Measurements from ENCODE around the gene KIR2DL4.
"Not testable (repeated sequence)": the region's sequence is repeated elsewhere in the genome, so short reads cannot be mapped to it uniquely, and the experiment has no call there.

Gene KIR2DL4

DNA sequence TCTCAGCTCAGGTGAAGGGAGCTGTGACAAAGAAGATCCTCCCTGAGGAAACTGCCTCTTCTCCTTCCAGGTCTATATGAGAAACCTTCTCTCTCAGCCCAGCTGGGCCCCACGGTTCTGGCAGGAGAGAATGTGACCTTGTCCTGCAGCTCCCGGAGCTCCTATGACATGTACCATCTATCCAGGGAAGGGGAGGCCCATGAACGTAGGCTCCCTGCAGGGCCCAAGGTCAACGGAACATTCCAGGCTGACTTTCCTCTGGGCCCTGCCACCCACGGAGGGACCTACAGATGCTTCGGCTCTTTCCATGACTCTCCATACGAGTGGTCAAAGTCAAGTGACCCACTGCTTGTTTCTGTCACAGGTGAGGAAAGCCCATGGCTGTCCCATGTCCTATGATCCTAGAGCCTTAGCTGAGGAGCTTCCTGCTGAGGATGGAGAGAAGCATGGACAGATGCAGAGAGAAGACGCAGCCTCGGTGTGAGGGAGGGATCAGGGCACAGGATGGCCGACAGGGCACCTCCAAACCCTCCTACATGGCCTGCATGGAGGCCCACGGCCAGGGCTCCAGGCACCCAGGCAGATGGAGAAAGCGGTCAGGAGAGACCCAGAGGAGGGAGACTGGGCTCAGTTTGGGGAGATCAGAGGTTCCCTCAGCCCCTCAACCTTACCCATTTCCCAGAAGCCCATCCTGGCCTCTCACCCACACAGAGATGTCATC, 28.2 kb upstream of the KIR2DL4 start:
- not testable (repeated sequence) for H3K27ac ChIP-seq (ENCODE audit: low read depth, low read length); H3K36me3 ChIP-seq (ENCODE audit: control insufficient read depth in 5 of 5, insufficient read depth in 5 of 5, low read length in 5 of 5); H3K9me3 ChIP-seq (ENCODE audit: control insufficient read depth in 5 of 5, low read length in 5 of 5); H3K4me3 ChIP-seq (ENCODE audit: low read depth in 1 of 5, low read length in 5 of 5); H3K27me3 ChIP-seq (ENCODE audit: control insufficient read depth in 5 of 5, insufficient read depth in 4 of 5, low read length in 5 of 5); H3K4me1 ChIP-seq (ENCODE audit: control insufficient read depth in 5 of 5, insufficient read depth in 5 of 5, low read length in 5 of 5); H3K9ac ChIP-seq (ENCODE audit: low read length in 5 of 5)

DNA sequence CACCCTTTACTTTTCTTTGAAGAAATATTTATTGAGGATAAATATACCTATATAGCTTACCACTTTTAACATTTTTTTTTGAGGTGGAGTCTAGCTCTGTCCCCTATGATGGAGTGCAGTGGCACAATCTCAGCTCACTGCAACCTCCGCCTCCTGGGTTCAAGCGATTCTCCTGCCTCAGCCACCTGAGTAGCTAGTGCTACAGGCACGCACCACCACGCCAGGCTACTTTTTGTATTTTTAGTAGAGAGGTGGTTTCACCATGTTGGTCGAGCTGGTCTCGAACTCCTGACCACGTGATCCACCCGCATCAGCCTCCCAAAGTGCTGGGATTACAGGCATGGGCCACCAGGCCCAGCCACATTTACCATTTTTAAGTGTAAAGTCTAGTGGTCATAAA, 27.6 kb upstream of the KIR2DL4 start:
- not testable (repeated sequence) for H3K27ac ChIP-seq (ENCODE audit: low read depth, low read length); H3K9me3 ChIP-seq (ENCODE audit: control insufficient read depth in 5 of 5, low read length in 5 of 5)

DNA sequence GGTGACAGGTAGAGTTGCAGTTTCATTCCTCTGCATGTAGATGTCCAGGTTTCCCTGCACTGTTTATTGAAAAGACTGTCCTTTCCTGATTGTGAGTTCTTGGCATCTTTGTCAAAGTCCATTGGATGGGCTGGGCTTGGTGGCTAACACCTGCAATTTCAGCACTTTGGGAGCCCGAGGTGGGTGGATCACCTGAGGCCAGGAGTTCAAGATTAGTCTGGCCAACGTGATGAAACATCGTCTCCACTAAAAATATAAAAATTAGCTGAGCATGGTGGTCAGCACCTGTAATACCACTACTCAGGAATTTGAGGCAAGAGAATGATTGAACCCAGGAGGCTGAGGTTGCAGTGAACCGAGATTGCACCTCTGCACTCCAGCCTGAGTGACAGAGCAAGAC, 25.6 kb upstream of the KIR2DL4 start:
- not testable (repeated sequence) for H3K9ac ChIP-seq (ENCODE audit: low read length in 5 of 5); H3K27ac ChIP-seq (ENCODE audit: low read depth, low read length)

More for the DNA sequence above, 27.6 kb upstream of the KIR2DL4 start:
- not testable (repeated sequence) for H3K27me3 ChIP-seq (ENCODE audit: control insufficient read depth in 5 of 5, insufficient read depth in 4 of 5, low read length in 5 of 5); H3K9ac ChIP-seq (ENCODE audit: low read length in 5 of 5); H3K4me1 ChIP-seq (ENCODE audit: control insufficient read depth in 5 of 5, insufficient read depth in 5 of 5, low read length in 5 of 5); H3K4me3 ChIP-seq (ENCODE audit: low read depth in 1 of 5, low read length in 5 of 5); H3K36me3 ChIP-seq (ENCODE audit: control insufficient read depth in 5 of 5, insufficient read depth in 5 of 5, low read length in 5 of 5)

DNA sequence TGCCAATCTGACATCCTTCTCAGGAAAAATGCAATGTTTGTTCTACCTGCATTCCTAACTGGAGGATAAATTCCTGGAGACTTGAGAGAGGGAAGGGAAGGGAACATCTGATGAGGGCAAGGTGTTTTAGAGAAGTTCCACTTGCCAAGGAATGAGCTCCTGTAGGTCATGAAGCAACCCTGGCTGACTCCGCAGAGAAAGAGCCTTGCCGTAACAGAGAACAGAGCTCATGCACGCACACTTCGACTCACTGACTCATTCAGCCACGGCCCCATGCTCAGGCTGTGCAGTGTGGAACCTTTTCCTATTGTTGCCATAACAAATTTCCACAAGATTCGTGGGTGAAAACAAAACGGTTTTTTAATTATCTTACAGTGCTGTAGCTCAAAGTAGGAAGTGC, 24.5 kb upstream of the KIR2DL4 start:
- H3K36me3 ChIP-seq (ENCODE audit: control insufficient read depth in 5 of 5, insufficient read depth in 5 of 5, low read length in 5 of 5); H3K9ac ChIP-seq (ENCODE audit: low read length in 5 of 5); H3K9me3 ChIP-seq (ENCODE audit: control insufficient read depth in 5 of 5, low read length in 5 of 5); H3K27ac ChIP-seq (ENCODE audit: low read depth, low read length); H3K4me3 ChIP-seq (ENCODE audit: low read depth in 1 of 5, low read length in 5 of 5); H3K27me3 ChIP-seq (ENCODE audit: control insufficient read depth in 5 of 5, insufficient read depth in 4 of 5, low read length in 5 of 5); H3K4me1 ChIP-seq (ENCODE audit: control insufficient read depth in 5 of 5, insufficient read depth in 5 of 5, low read length in 5 of 5): not testable (repeated sequence)

More for the DNA sequence above, 25.6 kb upstream of the KIR2DL4 start:
- not testable (repeated sequence) for H3K4me1 ChIP-seq (ENCODE audit: control insufficient read depth in 5 of 5, insufficient read depth in 5 of 5, low read length in 5 of 5); H3K27me3 ChIP-seq (ENCODE audit: control insufficient read depth in 5 of 5, insufficient read depth in 4 of 5, low read length in 5 of 5); H3K4me3 ChIP-seq (ENCODE audit: low read depth in 1 of 5, low read length in 5 of 5); H3K36me3 ChIP-seq (ENCODE audit: control insufficient read depth in 5 of 5, insufficient read depth in 5 of 5, low read length in 5 of 5); H3K9me3 ChIP-seq (ENCODE audit: control insufficient read depth in 5 of 5, low read length in 5 of 5)

DNA sequence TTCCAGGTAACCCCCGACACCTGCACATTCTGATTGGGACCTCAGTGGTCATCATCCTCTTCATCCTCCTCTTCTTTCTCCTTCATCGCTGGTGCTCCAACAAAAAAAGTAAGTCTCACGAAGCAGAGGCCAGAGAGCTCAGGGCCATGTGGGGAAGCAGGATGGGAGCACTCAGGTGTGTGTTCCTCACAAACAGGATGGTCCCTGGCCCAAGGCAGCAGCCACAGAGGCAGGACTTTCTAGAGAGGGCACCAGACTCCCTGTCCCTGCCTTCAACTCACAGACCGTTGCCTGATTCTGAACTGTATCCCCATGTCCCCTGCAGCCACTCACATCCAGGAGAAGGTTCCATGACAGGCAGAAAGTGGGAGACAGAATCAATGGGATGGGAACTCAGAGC, 20.5 kb upstream of the KIR2DL4 start:
- H3K4me3 ChIP-seq (ENCODE audit: low read depth in 1 of 5, low read length in 5 of 5); H3K27me3 ChIP-seq (ENCODE audit: control insufficient read depth in 5 of 5, insufficient read depth in 4 of 5, low read length in 5 of 5); H3K27ac ChIP-seq (ENCODE audit: low read depth, low read length); H3K4me1 ChIP-seq (ENCODE audit: control insufficient read depth in 5 of 5, insufficient read depth in 5 of 5, low read length in 5 of 5); H3K9ac ChIP-seq (ENCODE audit: low read length in 5 of 5); H3K36me3 ChIP-seq (ENCODE audit: control insufficient read depth in 5 of 5, insufficient read depth in 5 of 5, low read length in 5 of 5); H3K9me3 ChIP-seq (ENCODE audit: control insufficient read depth in 5 of 5, low read length in 5 of 5): not testable (repeated sequence)

- not testable (repeated sequence) for H3K4me1 ChIP-seq (ENCODE audit: control insufficient read depth in 5 of 5, insufficient read depth in 5 of 5, low read length in 5 of 5)
Measured at GRCh38 chr19:54786091-54786723, 17.2 kb upstream of the KIR2DL4 start.

GRCh38 chr19:54788154-54788553, 15.3 kb upstream of the KIR2DL4 start:
- H3K9ac ChIP-seq (ENCODE audit: low read length in 5 of 5); H3K27ac ChIP-seq (ENCODE audit: low read depth, low read length); H3K4me3 ChIP-seq (ENCODE audit: low read depth in 1 of 5, low read length in 5 of 5); H3K9me3 ChIP-seq (ENCODE audit: control insufficient read depth in 5 of 5, low read length in 5 of 5); H3K4me1 ChIP-seq (ENCODE audit: control insufficient read depth in 5 of 5, insufficient read depth in 5 of 5, low read length in 5 of 5); H3K36me3 ChIP-seq (ENCODE audit: control insufficient read depth in 5 of 5, insufficient read depth in 5 of 5, low read length in 5 of 5); H3K27me3 ChIP-seq (ENCODE audit: control insufficient read depth in 5 of 5, insufficient read depth in 4 of 5, low read length in 5 of 5): not testable (repeated sequence)

More at GRCh38 chr19:54786091-54786723, 17.2 kb upstream of the KIR2DL4 start:
- not testable (repeated sequence) for H3K9ac ChIP-seq (ENCODE audit: low read length in 5 of 5); H3K36me3 ChIP-seq (ENCODE audit: control insufficient read depth in 5 of 5, insufficient read depth in 5 of 5, low read length in 5 of 5); H3K27ac ChIP-seq (ENCODE audit: low read depth, low read length); H3K4me3 ChIP-seq (ENCODE audit: low read depth in 1 of 5, low read length in 5 of 5); H3K9me3 ChIP-seq (ENCODE audit: control insufficient read depth in 5 of 5, low read length in 5 of 5); H3K27me3 ChIP-seq (ENCODE audit: control insufficient read depth in 5 of 5, insufficient read depth in 4 of 5, low read length in 5 of 5)

GRCh38 chr19:54790711-54791110, 12.7 kb upstream of the KIR2DL4 start:
- H3K9me3 ChIP-seq (ENCODE audit: control insufficient read depth in 5 of 5, low read length in 5 of 5), result no peaks in the 10 kb centered on the region
- no peaks in the 10 kb centered on the region for H3K36me3 ChIP-seq (ENCODE audit: control insufficient read depth in 5 of 5, insufficient read depth in 5 of 5, low read length in 5 of 5)
- H3K9ac ChIP-seq (ENCODE audit: low read length in 5 of 5), result no peak overlapping the region
- H3K27me3 ChIP-seq (ENCODE audit: control insufficient read depth in 5 of 5, insufficient read depth in 4 of 5, low read length in 5 of 5), result peaks cover 0 to 2% (median 0%) of the 10 kb centered on the region in 5 donors
- H3K27ac ChIP-seq (ENCODE audit: low read depth, low read length), result no peak overlapping the region
- H3K4me1 ChIP-seq (ENCODE audit: control insufficient read depth in 5 of 5, insufficient read depth in 5 of 5, low read length in 5 of 5), result peaks cover 0 to 6% (median 0%) of the 10 kb centered on the region in 5 donors
- H3K4me3 ChIP-seq (ENCODE audit: low read depth in 1 of 5, low read length in 5 of 5), result no peak overlapping the region

DNA sequence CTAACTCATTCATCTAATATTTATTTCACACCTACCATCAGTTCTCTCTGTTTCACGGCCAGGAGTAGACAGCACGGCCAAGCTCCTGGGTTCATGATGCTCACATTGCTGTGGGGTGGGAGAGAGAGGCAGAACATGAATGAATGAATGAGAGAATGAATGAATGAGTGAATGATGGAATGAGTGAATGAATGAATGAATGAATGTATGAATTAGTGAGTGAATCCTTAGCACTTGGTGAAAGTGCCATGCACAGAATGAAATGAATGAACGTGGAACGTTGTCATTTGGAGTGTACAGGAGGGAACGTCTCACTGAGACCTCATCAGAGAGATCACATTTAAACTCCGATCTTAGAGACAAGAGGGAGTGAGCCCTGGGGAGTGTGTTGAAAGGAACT, 11.9 kb upstream of the KIR2DL4 start:
- H3K27ac ChIP-seq (ENCODE audit: low read depth, low read length), result no peak overlapping the region
- H3K4me1 ChIP-seq (ENCODE audit: control insufficient read depth in 5 of 5, insufficient read depth in 5 of 5, low read length in 5 of 5), result peaks cover 0 to 7% (median 0%) of the 10 kb centered on the region in 5 donors
- H3K36me3 ChIP-seq (ENCODE audit: control insufficient read depth in 5 of 5, insufficient read depth in 5 of 5, low read length in 5 of 5), result no peaks in the 10 kb centered on the region
- no peak overlapping the region for H3K9ac ChIP-seq (ENCODE audit: low read length in 5 of 5)
- H3K4me3 ChIP-seq (ENCODE audit: low read depth in 1 of 5, low read length in 5 of 5), result no peak overlapping the region
- H3K27me3 ChIP-seq (ENCODE audit: control insufficient read depth in 5 of 5, insufficient read depth in 4 of 5, low read length in 5 of 5), result peaks cover 0 to 2% (median 0%) of the 10 kb centered on the region in 5 donors
- H3K9me3 ChIP-seq (ENCODE audit: control insufficient read depth in 5 of 5, low read length in 5 of 5), result no peaks in the 10 kb centered on the region

DNA sequence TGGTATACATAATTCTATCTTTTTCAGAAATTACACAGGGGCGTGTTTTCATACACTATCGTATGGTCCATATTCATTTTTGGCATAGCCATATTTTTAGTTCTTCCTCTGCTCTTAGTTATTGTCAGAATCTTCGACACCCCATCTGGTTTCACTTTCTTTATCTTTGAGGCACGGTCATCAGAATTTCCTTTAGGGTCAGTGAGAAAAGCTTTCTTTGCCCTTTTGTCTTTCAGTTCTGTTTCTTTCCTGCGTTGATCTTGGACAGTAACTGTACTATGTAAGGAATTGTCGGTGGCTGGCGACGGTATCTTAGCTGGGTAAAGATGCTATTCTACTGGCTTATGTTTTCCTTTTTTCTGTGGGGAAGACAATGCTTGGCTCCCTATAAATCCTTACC, 10.6 kb upstream of the KIR2DL4 start:
- peaks cover 0 to 12% (median 0%) of the 10 kb centered on the region in 5 donors for H3K4me1 ChIP-seq (ENCODE audit: control insufficient read depth in 5 of 5, insufficient read depth in 5 of 5, low read length in 5 of 5)
- peaks cover 0 to 4% (median 0%) of the 10 kb centered on the region in 5 donors for H3K27me3 ChIP-seq (ENCODE audit: control insufficient read depth in 5 of 5, insufficient read depth in 4 of 5, low read length in 5 of 5)
- no peak overlapping the region for H3K27ac ChIP-seq (ENCODE audit: low read depth, low read length)
- H3K9me3 ChIP-seq (ENCODE audit: control insufficient read depth in 5 of 5, low read length in 5 of 5), result peaks cover 0 to 3% (median 0%) of the 10 kb centered on the region in 5 donors
- H3K36me3 ChIP-seq (ENCODE audit: control insufficient read depth in 5 of 5, insufficient read depth in 5 of 5, low read length in 5 of 5), result no peaks in the 10 kb centered on the region
- H3K4me3 ChIP-seq (ENCODE audit: low read depth in 1 of 5, low read length in 5 of 5), result peak overlapping the region; percentile 48 to 65 (median 57)
- H3K9ac ChIP-seq (ENCODE audit: low read length in 5 of 5), result peak overlapping the region in 4 of 5 donors; percentile 38 to 72 (median 56)

All from subcutaneous abdominal adipose tissue (tissue), 5 donors.